Esophagus (tissue), 2 donors: ENCODE measurements around the gene CXXC1. TPM values are rescaled to one million over a fixed set of nuclear protein-coding genes. Genes with fewer than 3 reads are reported as not detected.

Source experiments
- H3K27ac ChIP-seq, 2 donors: one replicate each; pipeline ENCODE4 v1.5.1; 2013; ENCODE audit warnings: low read depth in 2 of 2, mild to moderate bottlenecking in 2 of 2, inconsistent platforms in 1 of 2, low read length in 1 of 2, moderate library complexity in 1 of 2
- H3K27me3 ChIP-seq, 2 donors: one replicate each; pipeline ENCODE4 v1.6.1; 2013; ENCODE audit warnings: low read length in 2 of 2, control low read depth in 1 of 2, mild to moderate bottlenecking in 1 of 2; ENCODE audit not compliant: insufficient read depth in 2 of 2, control insufficient read depth in 1 of 2
- H3K36me3 ChIP-seq, 2 donors: one replicate each; pipeline ENCODE4 v1.6.1; 2013; ENCODE audit warnings: low read length in 1 of 2; ENCODE audit not compliant: control insufficient read depth in 2 of 2, insufficient read depth in 2 of 2
- H3K4me1 ChIP-seq, 2 donors: one replicate each; pipeline ENCODE4 v1.6.1; 2013; ENCODE audit warnings: low read length in 1 of 2; ENCODE audit not compliant: control insufficient read depth in 2 of 2, insufficient read depth in 2 of 2
- H3K4me3 ChIP-seq, 2 donors: one replicate each; pipeline ENCODE4 v1.5.1; 2013; ENCODE audit warnings: low read length in 2 of 2, mild to moderate bottlenecking in 2 of 2, low read depth in 1 of 2, moderate library complexity in 1 of 2
- H3K9me3 ChIP-seq, 2 donors: one replicate each; pipeline ENCODE4 v1.6.1; 2013; ENCODE audit warnings: mild to moderate bottlenecking in 2 of 2, low read depth in 1 of 2, low read length in 1 of 2, moderate library complexity in 1 of 2; ENCODE audit not compliant: control insufficient read depth in 2 of 2, insufficient read depth in 1 of 2
- WGBS, 2 donors: extraction: QIAGEN DNeasy Blood & Tissue Kit; methylation state at CpG; one replicate each; pipeline ENCODE4 v1.1.7; 2013; 5-methylcytosine and 5-hydroxymethylcytosine counted together
- polyA plus RNA-seq, 2 donors: library from polyadenylated mRNA; stranded (reverse); fragments of 200-250 nt; gene quantifications; one replicate each; pipeline ENCODE4 v1.2.3, GENCODE V29; 2013
- donor health status: healthy with polysubstance abuse.
- donor health status: Bipolar disorder and iron deficiency.

CXXC1 gene
- 10 to 100 TPM; 51.1 to 81.5 TPM for polyA plus RNA-seq

DNA sequence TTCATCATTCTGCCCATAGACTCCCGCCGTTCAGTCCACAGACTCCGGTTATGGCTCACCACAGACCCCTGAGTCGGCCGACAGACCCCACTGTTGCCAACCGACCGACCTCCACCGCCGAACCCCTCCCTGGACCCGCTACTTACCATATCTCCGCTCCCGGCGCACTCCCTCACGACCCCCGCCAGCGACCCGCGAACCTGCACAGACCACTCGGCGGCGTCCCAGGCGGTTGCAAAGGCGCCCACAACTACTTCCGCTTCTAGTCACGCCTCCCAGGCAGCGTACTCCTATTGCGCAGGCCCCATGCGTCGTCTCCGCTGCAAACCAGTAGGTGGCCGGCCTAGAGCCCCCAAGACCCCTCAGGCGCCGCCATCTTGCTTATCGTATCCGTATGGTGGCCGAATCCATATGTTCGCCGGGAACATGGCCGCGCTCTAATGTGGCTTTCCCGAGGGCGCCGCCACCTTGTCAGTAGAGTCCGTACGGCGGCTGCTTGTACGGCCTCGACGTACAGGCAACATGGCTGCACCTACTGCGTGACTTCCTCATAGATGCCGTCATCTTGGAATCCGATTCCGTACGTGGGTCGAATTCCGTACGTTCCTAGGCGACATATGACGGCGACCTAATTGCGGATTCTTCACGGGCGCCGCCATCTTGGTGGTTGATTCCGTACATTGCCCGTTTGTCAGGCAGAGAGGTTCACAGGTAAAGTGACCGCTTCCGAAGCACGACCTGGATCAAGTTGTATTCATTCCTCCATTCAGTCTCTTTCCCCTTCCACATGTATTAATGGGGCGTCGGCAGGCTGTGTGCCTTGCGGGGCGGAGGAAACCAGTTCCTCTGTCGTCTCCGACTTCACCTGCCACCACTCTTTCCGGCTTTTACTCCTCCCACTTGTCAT lies at the start of gene CXXC1:
Gene CXXC1 (minus strand): TSS at position 252 of the 907 bp plus-strand sequence. CDS start 103 bp downstream, at position 149.
- H3K27me3 ChIP-seq = no peaks in the 10 kb centered on the region
- H3K36me3 ChIP-seq = peaks cover 11 to 30% of the 10 kb centered on the region in 2 donors
- peaks cover 0 to 14% of the 10 kb centered on the region in 2 donors for H3K4me1 ChIP-seq
- peak within 1 kb of the TSS; percentile 95 to 98 for H3K27ac ChIP-seq
- peak within 1 kb of the TSS; percentile 89 to 97 for H3K4me3 ChIP-seq
- H3K9me3 ChIP-seq = no peaks in the 10 kb centered on the region
- 0% methylated on average over 76 of the region's 76 CpGs for WGBS, 2 donors

- Histone ChIP-seq H3K4me1 (no peaks in the 10 kb centered on the region), H3K36me3 (no peaks in the 10 kb centered on the region), H3K27ac (no peak overlapping the region), H3K4me3 (no peak overlapping the region), H3K9me3 (no peaks in the 10 kb centered on the region), H3K27me3 (no peaks in the 10 kb centered on the region)
- 81 to 90% methylated on average over 7 of the region's 7 CpGs for WGBS, 2 donors
These were observed 47.2 kb upstream of the CXXC1 start for GRCh38 chr18:50334546-50335152.

DNA sequence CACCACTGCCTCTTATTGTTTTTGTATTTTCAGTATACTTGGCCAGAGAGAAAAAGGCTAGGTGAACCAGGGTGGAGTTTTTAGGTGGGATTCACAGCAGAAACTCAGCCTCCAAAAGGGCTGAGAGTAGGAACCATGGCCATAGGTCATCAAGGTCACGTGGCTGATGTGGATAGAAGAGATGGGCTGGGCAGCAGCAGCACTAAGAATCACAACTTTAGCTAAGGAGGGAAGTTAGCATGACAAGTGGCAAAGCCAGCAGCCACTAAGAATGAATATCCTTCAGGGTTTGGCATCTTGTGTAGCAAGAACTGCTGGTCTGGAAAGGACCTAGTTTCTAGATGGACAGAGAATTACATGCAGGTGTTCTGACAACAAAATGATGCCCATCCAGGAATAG lies 44.2 kb upstream of the CXXC1 start:
- no peaks in the 10 kb centered on the region for H3K36me3 ChIP-seq
- H3K27me3 ChIP-seq = no peaks in the 10 kb centered on the region
- H3K9me3 ChIP-seq = no peaks in the 10 kb centered on the region
- no peaks in the 10 kb centered on the region for H3K4me1 ChIP-seq
- WGBS, 2 donors = 55 to 62% methylated on average over 1 of the region's 1 CpG
- H3K4me3 ChIP-seq = no peak overlapping the region
- no peak overlapping the region for H3K27ac ChIP-seq

- H3K4me3 ChIP-seq = no peak overlapping the region
These were observed 42.7 kb upstream of the CXXC1 start for GRCh38 chr18:50330176-50330575.

DNA sequence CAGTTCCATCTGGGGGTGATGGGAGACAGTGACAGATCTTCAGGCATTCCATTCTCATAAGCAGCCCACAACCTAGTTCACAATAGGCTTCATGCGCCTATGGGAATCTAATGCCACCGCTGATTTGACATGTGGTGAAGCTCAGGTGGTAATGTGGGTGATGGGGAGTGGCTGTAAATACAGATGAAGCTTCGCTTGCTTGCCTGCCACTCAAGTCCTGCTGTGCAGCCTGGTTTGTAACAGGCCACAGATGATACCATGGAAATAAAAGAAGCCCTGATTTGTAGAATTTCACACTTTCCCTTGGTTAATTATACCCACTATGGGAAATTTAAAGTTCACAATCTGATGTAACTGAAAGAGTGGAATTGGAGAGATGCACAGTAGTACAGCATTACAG lies 40.5 kb upstream of the CXXC1 start:
- H3K9me3 ChIP-seq = no peaks in the 10 kb centered on the region
- H3K4me3 ChIP-seq = no peak overlapping the region
- no peaks in the 10 kb centered on the region for H3K36me3 ChIP-seq
- WGBS, 2 donors = 80% methylated on average over 3 of the region's 3 CpGs
- H3K27ac ChIP-seq = no peak overlapping the region
- H3K27me3 ChIP-seq = no peaks in the 10 kb centered on the region
- H3K4me1 ChIP-seq = no peaks in the 10 kb centered on the region

More at GRCh38 chr18:50330176-50330575, 42.7 kb upstream of the CXXC1 start:
- H3K9me3 ChIP-seq = no peaks in the 10 kb centered on the region
- H3K4me1 ChIP-seq = no peaks in the 10 kb centered on the region
- H3K27ac ChIP-seq = no peak overlapping the region
- no peaks in the 10 kb centered on the region for H3K27me3 ChIP-seq
- no peaks in the 10 kb centered on the region for H3K36me3 ChIP-seq

GRCh38 chr18:50320719-50321118 lies 33.2 kb upstream of the CXXC1 start:
- Histone ChIP-seq H3K36me3 (no peaks in the 10 kb centered on the region), H3K27ac (no peak overlapping the region), H3K9me3 (no peaks in the 10 kb centered on the region), H3K4me1 (no peaks in the 10 kb centered on the region), H3K4me3 (no peak overlapping the region), H3K27me3 (peaks cover 0 to 2% of the 10 kb centered on the region in 2 donors)
- 63 to 69% methylated on average over 5 of the region's 5 CpGs for WGBS, 2 donors

DNA sequence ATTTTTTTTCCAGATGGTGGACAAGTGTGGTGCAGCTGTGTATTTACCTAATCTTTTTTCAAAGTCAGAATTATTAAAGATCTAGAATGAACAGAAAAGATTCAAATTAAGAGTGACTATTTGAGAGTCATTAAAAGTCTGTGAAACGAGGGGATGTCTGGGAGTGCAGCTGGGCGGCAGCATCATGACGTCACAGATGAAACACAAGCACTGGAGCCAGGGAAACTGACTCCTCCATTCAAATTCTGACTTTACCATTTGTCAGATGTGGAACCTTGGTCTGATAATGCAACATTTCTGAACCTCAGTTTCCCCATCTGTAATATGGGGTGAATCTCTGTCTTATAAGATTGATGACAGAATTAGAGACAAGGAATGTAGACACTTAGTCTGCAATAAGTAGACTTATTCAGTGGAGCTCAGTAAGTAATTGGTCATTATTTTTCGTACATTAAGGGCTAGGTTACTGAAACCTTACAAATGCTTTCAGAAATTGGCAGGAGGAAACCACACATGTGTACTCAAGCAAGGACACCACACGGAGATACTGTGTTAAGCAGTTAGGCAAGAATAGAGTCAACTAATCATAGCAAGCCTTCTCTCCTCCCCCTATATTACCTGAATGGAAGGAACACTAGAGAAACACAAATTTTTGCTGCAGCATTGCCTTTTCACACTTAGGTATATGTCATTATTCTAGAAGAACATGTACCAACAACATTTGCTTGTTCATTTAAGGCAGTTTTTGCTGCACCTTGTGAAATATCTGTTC lies 27.8 kb upstream of the CXXC1 start:
- H3K9me3 ChIP-seq = no peaks in the 10 kb centered on the region
- H3K27me3 ChIP-seq = peaks cover 0 to 2% of the 10 kb centered on the region in 2 donors
- H3K36me3 ChIP-seq = no peaks in the 10 kb centered on the region
- no peak overlapping the region for H3K4me3 ChIP-seq
- no peaks in the 10 kb centered on the region for H3K4me1 ChIP-seq
- WGBS, 2 donors = 52 to 56% methylated on average over 5 of the region's 5 CpGs
- H3K27ac ChIP-seq = no peak overlapping the region

DNA sequence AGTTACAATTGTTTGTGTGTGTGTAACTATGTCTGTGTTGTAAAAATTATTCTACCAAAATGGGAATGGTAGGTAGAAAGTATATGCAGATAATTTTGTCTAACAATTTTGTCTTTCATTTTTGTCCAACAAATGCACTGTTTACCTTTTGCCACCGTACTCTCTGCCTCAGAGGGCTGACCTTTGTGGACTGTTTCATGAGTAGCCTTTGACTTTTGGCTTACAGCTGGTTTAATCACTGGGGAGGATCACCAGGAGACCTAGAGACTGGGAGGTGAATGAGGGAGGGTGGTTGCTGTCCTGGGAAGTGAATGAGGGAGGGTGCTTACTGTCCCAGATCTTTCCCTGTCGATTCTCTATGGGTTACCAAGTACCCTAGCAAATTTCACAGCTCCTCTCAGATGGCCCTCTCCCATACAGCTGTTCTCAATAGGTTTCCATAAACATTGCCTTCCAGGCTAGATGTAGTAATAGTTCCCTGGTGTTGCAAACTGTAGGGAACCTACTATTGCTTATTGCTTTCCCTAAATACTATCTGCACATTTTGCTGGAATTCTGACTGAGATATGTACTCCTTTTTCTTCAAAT lies 26.5 kb upstream of the CXXC1 start:
- Histone ChIP-seq H3K9me3 (no peaks in the 10 kb centered on the region), H3K4me3 (no peak overlapping the region), H3K27ac (no peak overlapping the region), H3K4me1 (no peaks in the 10 kb centered on the region), H3K36me3 (no peaks in the 10 kb centered on the region), H3K27me3 (peaks cover 0 to 2% of the 10 kb centered on the region in 2 donors)
- WGBS, 2 donors = 29 to 49% methylated on average over 2 of the region's 2 CpGs

- Histone ChIP-seq H3K4me1 (peaks cover 0 to 2% of the 10 kb centered on the region in 2 donors), H3K27me3 (peaks cover 0 to 2% of the 10 kb centered on the region in 2 donors), H3K36me3 (no peaks in the 10 kb centered on the region), H3K9me3 (no peaks in the 10 kb centered on the region), H3K4me3 (no peak overlapping the region), H3K27ac (no peak overlapping the region)
- 80 to 84% methylated on average over 2 of the region's 2 CpGs for WGBS, 2 donors
These were observed 25.6 kb upstream of the CXXC1 start for GRCh38 chr18:50313031-50313607.
